TTC549 (cell line): ENCODE measurements around the gene KLHL3.
"Not testable (repeated sequence)": the region's sequence is repeated elsewhere in the genome, so short reads cannot be mapped to it uniquely, and the experiment has no call there.

Experiments
- FAIRE-seq: peaks from 2 replicates; lab custom pipeline; 2012; peaks lifted over from hg19 to GRCh38; lab: Jason Lieb, UNC

KLHL3 gene

DNA sequence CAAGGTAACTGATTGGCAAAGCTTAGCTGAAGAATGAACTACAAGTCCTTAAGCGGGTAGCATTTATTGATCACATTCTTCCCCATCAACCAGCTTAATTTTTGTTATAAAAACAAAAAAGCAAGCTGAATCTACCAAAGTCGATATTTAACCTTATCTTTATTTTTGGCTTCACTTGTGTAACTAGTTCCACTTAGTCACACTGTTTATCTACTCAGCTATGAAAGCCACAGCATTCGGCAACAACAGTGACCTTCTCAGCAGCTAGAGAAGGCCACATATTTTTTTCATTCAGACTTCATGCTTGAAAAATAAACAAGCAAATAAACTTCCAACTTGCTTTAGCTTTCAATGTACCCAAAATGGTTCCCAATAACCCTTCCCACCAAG, 69.4 kb downstream of the KLHL3 start:
- no peak for FAIRE-seq

GRCh38 chr5:137665678-137666460, 70.0 kb downstream of the KLHL3 start:
- FAIRE-seq, result no peak

DNA sequence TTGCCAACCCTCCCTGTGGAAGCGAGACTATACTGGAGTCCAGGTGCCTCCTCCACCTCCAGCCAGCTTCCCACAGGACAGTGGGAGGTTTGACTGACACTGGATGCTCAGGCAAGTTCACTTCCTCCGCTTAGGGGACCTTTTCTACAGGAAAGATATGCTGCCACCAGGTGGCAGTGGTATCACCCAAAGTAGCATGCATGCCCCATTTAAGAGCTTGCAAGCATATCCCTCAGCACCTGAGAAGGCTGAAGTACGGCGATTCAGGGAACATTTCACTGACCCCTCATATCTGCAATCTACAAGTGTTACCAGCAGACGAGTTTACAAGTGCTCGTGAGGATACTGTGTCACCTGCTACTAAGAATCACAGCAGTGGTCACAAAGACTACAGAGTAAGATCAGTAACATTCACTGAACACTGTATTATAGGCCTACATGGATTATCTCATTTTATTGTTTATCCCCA, 75.5 kb downstream of the KLHL3 start:
- FAIRE-seq, result no peak

DNA sequence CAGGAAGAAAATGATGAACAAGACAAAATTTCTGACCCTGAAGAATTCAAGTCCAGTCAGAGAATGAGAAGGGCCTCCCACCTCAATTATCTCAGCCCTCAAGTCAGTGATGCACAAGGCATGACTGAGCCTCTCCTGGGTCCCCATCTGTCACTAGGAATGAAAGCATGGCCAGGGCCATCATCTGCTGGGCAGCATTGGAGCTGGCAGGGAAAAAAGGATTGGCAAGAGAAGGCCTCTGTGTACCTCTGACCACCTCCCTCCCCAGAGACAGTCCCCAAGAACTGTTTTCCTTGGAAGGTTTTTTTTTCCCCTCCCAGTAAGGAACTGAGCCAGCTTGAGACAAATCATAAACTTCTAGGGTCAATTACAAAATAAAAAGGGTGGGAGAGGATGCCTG, 76.7 kb downstream of the KLHL3 start:
- no peak for FAIRE-seq

GRCh38 chr5:137658324-137658723, 77.6 kb downstream of the KLHL3 start:
- FAIRE-seq, result no peak

- FAIRE-seq, result no peak
Measured at GRCh38 chr5:137657073-137657472, 78.8 kb downstream of the KLHL3 start.

DNA sequence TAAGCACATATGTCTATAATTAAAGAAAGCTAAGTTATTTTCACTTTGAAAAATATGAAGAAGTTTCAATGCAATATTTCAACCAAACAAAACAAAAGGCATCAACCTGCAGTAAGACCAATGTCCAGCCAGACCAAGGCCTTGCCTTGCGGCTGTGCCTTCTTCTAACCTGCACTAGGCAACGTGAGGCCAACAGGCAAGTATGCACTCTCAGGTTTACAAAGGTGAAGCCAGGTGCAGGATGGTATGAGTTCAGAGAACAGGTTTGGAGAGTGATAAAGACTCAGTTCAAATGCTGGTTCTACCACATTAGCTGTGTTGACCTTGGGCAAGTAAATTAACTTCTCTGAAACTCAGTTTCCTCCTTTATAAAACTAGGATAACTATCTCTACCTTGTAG, 79.3 kb downstream of the KLHL3 start:
- FAIRE-seq, result no peak

DNA sequence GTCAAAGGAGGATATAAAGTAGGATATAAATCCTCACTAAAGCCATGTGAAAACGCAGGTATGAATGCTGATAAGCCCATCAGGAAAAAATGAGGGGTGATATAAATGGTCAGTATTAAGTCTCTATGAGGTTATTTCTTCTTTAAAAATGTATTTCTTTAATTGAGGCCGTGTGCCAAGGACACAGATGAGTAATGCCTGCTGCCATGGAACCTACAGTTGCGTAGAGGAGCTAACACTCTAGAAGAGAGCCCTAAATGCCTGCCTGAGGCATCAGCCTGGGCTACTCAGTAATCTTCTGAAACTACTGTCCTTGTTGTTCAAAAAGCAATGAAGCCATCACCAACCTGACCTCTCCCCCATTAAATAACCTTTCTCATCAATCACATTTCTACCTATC, 84.9 kb downstream of the KLHL3 start:
- no peak for FAIRE-seq

- no peak for FAIRE-seq
Measured at GRCh38 chr5:137649228-137649935, 86.5 kb downstream of the KLHL3 start.

- FAIRE-seq, result no peak
Measured at GRCh38 chr5:137648361-137648760, 87.5 kb downstream of the KLHL3 start.

DNA sequence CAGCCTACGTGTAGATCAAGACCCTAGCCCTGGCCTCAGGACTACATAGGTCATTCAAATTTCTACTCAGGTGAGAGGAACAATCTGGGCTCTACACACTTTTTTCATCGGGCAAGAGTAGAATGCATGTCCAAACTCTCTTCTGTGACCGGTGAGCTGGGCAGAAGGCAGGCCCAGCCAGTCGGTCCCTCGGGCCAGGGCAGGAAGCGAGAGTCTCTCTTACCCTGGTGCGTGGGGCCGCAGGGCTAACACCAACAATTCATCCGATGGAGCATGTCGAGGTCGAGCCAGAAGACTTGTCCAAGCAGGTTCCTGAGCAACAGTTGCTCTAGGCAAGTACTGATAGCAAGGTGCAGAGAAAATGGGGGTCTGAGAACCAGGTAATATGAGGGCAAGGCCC, 88.5 kb downstream of the KLHL3 start:
- no peak for FAIRE-seq

- FAIRE-seq, result no peak
Measured at GRCh38 chr5:137646761-137647160, 89.1 kb downstream of the KLHL3 start.

- FAIRE-seq, result not testable (repeated sequence)
Measured at GRCh38 chr5:137643081-137643480, 92.8 kb downstream of the KLHL3 start.

GRCh38 chr5:137642091-137642490, 93.8 kb downstream of the KLHL3 start:
- FAIRE-seq, result no peak

DNA sequence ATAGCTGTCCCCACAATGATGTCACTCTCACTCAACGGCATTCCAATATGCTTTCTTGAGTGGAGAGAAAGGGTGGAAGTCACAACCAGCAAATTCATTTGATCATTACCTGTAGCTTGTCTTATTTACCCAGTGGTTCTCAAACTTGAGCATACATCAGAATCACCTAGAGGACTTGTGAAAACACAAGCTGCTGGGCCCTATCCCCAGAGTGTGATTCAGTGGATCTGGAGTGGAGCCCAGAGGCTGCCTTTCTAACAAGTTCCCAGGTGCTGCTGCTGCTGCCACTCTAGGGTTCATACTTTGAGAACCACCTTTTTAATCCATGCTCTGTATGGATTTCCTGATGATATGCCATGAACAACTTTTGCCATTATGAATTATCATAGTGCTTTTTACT, 94.7 kb downstream of the KLHL3 start:
- FAIRE-seq, result no peak

GRCh38 chr5:137639645-137640044, 96.2 kb downstream of the KLHL3 start:
- no peak for FAIRE-seq

DNA sequence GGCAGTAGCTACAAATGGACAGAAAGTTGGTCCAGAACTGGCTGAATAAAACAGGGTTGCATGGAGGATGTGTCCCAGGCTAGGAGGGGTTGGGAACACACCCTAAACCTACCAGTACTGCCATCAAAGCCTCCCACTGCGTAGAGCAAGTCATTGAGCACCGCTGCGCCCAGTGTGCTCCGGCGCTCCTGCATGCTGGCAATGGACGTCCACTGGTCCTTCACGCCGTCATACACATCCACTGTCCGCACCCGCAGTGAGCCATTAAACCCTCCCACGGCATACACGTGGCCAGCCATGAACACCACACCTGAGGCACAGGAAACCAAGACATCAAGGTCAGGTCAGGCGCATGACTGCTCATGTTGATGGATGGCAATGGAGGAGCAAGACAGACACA, 97.0 kb downstream of the KLHL3 start:
- no peak for FAIRE-seq

DNA sequence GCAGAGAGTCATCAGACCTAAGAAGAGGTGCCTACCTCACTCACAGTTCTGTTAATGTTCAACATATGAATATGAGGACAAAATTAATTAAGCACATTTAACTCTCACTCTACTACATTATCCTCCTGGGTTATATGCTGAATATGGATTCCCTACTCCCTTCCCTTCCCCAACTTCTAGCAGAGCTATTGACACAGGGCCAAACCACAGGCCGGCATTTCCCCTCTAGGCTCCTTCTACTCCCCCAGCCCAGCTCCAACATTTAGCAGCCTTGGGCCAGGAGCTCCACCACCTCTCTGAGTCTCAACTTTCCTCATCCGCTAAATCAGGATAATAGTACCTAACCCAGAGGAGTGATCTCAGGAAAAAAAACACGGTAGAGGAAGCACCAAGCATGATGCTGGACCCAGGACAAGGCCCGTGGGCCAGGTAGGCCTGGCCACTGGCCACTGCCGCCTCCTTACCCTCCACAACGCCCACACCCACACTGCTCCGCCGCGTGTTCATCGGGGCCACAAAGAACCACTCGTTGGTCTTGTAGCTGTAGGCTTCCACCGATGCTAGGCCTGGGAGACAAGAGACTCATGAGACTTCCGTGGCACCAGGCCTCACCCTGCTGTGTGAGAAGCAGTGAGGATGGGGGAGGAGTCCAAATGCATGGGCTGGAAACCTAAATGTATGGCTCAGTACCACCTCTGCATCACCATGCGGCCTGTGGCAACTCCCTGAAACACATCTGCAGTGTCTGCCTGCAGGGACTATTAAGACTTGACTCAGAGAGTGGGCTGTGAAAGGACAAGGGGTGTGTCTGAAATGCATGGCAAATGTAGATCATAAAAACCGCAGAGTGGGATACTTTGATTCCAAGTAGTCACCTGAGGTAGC, 98.8 kb downstream of the KLHL3 start:
- no peak for FAIRE-seq

DNA sequence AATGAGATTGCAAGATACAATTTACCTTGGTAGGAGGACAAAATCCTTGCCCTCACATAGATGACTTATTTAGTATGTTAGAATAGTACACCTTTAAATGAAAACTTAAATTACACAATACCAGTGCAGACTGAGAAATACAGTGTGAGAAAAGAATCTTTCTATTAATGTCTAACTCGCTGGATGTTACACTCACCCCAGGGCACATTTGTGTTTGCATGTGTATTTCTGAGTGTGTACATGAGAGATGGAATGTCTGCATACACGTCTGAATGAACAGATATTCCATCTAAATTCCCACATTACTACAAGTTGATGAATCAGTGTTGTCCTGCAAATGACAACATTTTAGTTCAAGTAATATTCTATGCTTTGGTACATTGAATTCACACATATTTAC, 99.8 kb downstream of the KLHL3 start:
- no peak for FAIRE-seq

DNA sequence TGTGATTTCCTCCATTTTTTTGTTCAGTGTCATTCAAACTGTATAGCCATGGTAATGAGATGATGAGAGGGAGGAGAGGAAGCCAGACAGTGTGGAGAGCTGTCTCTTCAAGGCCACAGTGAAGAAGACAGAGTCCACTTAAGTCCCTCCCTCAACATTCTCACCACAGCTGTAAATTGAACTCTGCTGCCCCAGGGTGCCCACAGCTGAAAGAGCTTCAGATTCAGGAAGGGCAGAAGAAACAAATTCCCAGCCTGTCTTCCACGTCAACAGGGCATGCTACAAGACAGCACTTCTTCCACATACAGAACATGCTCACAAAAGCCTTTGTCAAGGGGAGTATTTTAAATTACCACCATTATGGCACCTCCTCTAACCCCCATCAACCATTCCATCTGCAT, 100.4 kb downstream of the KLHL3 start:
- FAIRE-seq, result no peak

DNA sequence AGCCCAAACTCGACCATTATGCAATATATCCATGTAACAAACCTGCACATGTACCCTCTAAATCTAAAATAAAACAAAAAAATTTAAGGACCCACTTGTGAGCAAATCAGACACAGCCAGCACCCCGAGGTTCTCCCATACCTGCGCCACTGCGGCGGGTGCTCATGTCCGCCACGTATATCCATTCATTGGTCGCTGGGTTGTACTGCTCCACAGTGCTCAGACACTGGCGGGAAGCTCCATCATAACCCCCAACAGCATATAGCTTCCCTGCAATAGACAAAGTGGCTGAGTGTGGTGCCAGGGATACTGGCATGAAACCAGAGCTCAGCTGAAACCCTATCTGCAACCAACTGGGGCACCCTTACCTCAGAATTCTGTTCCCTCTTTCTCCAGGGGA, 102.0 kb downstream of the KLHL3 start:
- FAIRE-seq, result no peak

- no peak for FAIRE-seq
Measured at GRCh38 chr5:137632716-137633115, 103.2 kb downstream of the KLHL3 start.

- no peak for FAIRE-seq
Measured at GRCh38 chr5:137631453-137631852, 104.4 kb downstream of the KLHL3 start.
